ENCODE results near the gene ABTB1.

ABTB1 gene

DNA sequence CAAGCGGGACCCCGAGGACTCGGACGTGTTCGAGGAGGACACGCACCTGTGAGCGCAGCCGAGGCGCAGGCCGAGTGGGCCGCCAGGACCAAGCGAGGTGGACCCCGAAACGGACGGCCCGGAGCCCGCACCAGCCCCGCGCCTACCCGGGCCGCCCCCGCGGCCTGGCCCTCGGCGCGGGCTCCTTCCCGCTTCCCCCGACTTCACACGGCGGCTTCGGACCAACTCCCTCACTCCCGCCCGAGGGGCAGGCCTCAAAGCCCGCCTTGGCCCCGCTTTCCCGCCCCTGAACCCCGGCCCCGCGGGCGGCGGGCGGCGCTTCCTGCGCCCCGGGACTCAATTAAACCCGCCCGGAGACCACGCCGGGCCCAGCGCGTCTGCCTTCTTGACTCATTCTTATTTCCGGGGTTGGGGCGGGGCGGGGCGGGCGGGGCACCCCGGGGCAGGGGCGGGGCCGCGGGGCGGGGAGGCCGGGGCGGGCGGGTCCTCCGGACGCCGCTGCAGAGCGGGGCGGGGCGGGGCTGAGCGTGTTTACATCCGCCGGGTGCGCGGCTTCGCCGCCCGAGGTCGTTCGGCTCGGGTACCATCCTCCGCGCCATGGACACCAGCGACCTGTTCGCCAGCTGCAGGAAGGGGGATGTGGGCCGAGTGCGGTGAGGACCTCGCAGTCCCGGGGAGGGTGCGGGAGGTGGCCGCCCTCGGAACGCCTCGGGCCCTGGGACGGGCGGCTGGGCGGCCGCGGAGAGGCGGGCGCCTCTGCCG lies at the start of gene ABTB1:
TSS of gene ABTB1 (plus strand) at position 524 of the 762 bp plus-strand sequence. CDS start at position 598, 74 bp downstream.
- peak; percentile 77 for DNase-seq

- DNase-seq, result no peak
These were observed 48.7 kb upstream of the ABTB1 start for GRCh38 chr3:127624063-127624462.

- peak; percentile 18 for DNase-seq
These were observed 46.9 kb upstream of the ABTB1 start for GRCh38 chr3:127625821-127626220.

GRCh38 chr3:127628426-127628787 lies 44.3 kb upstream of the ABTB1 start:
- no peak for DNase-seq

DNA sequence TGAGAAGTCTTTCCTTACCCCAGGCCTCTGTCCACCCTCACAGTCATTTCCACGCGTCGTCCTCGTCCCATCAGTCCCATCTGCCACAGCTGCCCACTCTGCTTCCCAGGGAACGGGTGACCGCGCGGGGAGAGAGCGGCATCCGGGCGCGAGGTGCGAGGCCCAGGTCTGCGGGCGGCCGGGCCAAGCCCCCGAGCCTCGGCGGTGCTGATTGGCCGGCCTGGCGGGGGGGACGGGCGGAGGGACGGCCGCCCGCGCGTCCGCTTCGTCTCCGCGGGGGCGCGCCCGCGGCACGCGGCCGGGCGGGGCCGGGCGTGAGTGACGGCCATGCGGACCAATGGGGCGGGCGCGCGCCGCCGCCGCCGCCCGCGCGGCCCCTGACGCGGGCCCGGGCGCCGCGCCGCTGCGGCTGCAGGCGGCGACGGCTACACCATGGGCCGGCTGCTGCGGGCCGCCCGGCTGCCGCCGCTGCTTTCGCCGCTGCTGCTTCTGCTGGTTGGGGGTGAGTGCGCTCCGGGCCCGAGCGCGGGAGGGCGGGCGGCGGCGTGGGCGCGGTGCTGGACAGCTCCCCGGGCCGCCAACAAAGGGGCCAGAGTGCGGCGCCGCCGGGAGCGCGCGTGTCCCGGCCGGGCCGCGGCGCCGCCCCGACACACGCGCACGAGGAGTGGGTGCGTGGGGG lies 43.8 kb upstream of the ABTB1 start, which contains the start of gene PODXL2:
TSS of gene PODXL2 (plus strand) at position 398 of the 679 bp plus-strand sequence. CDS start at position 433, 35 bp downstream.
- DNase-seq, result no peak

- DNase-seq, result no peak
These were observed 43.0 kb upstream of the ABTB1 start for GRCh38 chr3:127629467-127630403.

- no peak for DNase-seq
These were observed 41.7 kb upstream of the ABTB1 start for GRCh38 chr3:127630811-127631714.

- no peak for DNase-seq
These were observed 40.5 kb upstream of the ABTB1 start for GRCh38 chr3:127632035-127632820.

- no peak for DNase-seq
These were observed 38.1 kb upstream of the ABTB1 start for GRCh38 chr3:127634653-127635052.

- DNase-seq, result peak; percentile 8
These were observed 35.2 kb upstream of the ABTB1 start for GRCh38 chr3:127637546-127637945.

GRCh38 chr3:127637971-127638370 lies 34.8 kb upstream of the ABTB1 start:
- peak; percentile 7 for DNase-seq

DNA sequence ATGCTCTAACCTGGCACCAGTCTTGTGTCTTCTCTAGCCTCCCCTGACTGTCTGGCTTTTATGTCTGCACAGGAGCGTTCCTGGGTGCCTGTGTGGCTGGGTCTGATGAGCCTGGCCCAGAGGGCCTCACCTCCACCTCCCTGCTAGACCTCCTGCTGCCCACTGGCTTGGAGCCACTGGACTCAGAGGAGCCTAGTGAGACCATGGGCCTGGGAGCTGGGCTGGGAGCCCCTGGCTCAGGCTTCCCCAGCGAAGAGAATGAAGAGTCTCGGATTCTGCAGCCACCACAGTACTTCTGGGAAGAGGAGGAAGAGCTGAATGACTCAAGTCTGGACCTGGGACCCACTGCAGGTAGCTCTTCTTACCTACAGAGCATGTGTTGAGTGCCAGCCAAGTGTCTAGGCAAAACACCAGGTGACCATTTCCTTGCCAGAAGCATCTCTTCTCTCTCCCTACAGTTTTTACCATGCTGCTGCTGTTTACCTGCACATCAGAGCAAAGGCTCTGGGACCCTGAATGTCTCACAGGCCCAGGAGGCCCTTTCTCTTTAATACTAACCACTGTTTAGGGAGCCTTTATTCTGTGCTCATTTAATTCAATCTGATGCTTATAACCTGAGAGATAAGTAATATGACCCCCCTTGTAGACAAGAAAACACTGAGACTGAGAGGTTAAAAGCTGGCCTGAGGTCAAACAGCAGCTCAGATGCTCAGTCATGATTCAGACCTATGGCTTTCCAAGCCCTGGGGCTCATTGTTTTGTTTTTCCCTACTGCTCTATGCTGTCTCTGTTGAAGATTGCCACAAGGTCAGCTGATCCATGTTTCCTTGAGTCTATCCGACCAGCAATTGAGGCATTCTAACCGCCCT lies 33.3 kb upstream of the ABTB1 start:
- peak; percentile 31 for DNase-seq

DNA sequence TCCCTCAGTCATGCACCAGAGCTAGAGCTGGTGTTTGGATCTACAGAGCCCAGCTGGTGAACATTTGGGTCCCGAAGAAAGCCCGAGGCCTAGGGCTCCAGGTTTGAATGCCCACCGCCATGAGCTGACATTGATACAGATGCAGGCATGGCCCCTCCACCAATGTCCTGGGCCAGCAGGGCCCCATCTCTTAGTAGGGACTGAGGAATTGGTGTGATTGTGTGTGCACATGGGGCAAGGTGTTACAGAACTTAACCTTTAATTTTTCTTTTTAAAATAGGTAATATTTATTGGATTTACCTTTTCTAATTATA lies 32.8 kb upstream of the ABTB1 start:
- DNase-seq, result no peak

DNA sequence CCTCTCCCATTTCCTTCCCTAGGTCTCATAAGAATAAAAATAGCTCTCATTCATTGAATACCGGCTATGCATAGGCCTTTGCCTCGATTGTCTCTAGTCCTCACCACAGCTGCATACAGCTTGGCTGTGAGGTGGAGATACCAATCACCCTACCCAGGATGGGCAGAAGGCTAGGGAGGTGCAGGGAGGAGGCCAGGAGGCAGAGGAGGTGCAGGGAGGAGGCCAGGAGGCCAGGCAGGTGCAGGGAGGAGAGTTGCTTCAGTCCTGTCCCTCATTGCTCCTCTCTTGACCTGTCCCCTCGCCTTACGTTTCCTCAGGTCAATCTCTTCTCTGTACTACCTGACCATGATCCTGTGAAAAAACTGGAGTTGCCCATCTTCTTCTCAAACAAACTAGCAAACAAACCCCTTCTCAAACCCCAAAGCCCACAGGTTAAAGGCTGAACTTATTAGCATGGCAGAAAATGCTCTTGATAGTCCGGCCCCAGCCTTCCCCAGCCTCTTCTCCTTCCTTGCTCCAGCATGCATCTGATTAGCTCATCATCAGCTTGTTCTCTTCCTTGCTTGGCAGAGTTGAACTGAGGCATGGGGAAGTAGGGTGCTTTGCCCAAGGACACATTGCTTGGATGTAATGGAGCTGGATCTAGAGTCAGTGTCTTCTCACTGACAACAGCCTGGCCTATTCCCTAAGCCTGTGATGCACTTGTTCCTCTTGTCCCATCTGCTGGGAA lies 27.9 kb upstream of the ABTB1 start:
- DNase-seq, result no peak

GRCh38 chr3:127645371-127646015 lies 27.3 kb upstream of the ABTB1 start:
- DNase-seq, result no peak

GRCh38 chr3:127646501-127647046 lies 26.2 kb upstream of the ABTB1 start:
- DNase-seq, result no peak

- no peak for DNase-seq
These were observed 25.4 kb upstream of the ABTB1 start for GRCh38 chr3:127647166-127647844.

- no peak for DNase-seq
These were observed 24.9 kb upstream of the ABTB1 start for GRCh38 chr3:127647845-127648204.
